Inferior parietal cortex (tissue), 1 donor: ENCODE measurements around the gene FAM162B.
"Not testable (repeated sequence)": the region's sequence is repeated elsewhere in the genome, so short reads cannot be mapped to it uniquely, and the experiment has no call there.

Experiments
- DNase-seq: peaks from one replicate; pipeline ENCODE4 v3.0.0-alpha.2; 2016; ENCODE audit errors: extremely low spot score

FAM162B gene

DNA sequence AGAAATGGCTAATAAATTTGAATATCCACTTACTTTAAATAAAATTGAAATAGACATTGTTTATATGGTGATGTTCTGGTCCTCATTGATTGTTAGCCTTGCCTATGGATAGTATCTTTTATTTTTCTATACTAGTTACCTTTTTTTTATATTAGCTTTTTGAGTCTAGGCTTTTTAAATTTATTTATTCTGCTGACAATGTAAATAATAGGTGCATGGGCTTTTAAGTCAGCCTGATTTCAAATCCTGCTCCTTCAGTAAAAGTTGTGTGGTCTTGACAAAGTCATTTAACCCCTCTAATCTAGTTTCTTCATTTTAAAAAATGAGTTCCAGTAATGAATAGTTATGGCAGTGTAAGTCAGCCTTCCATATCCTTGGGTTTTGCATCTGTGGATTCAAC, 38.6 kb downstream of the FAM162B start:
- no peak for DNase-seq

DNA sequence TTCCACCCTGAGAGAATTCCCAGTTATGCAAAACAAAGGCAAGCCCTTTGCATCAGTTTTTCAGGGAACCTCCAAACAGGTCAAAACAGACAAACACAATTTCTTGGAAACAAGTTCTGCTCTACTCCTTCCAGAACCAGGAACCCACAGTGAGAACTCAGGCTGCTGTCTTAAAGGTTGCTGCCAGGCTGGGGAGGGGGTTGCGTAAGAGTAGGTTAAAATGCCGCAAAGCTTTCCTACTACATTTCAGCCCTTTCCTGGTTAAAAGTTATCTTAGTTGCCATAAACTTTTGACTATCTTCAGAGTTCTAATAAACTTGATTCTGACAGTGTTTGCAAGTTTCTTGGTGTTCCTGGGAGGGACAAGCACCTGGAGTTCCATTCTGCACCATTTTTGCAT, 50.8 kb downstream of the FAM162B start:
- no peak for DNase-seq

DNA sequence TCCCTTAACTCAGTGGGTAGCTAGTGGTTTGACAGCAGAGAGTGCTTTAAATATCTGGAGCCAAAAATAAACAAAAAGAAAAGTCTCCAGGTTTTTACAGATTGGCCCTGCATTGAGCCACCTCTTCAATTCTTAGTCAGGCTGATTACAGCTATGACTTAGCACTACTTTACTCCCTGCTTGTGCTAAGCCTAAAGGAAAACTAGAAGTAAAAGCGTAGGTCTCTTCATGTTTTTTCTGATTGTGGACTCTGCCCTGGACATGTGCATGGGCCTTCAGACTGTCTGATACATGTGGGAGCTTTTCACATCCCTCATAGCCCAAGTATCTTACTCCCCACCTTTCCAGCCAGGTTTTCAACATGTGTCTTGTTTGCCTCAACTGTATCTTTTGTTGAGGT, 51.2 kb downstream of the FAM162B start:
- DNase-seq: no peak

- no peak for DNase-seq
Measured at GRCh38 chr6:116705917-116706316, 59.6 kb downstream of the FAM162B start.

GRCh38 chr6:116703888-116704287, 61.6 kb downstream of the FAM162B start:
- not testable (repeated sequence) for DNase-seq
